H9 (cell line): Measurements from ENCODE around the gene SMARCC1. TPM values are rescaled to one million over a fixed set of nuclear protein-coding genes. Genes with fewer than 3 reads are reported as not detected.

Experiments
- DNase-seq: peaks from one replicate; pipeline ENCODE4 v3.0.0-alpha.2; 2017
- H2AFZ ChIP-seq: one replicate; pipeline ENCODE4 v1.6.1; 2013; ENCODE audit warnings: mild to moderate bottlenecking, low read length, control low read depth, moderate library complexity
- H2AK5ac ChIP-seq: 2 replicates; pipeline ENCODE4 v1.6.1; 2013; ENCODE audit warnings: low read length, control low read depth, mixed read lengths; ENCODE audit not compliant: insufficient read length
- H2BK120ac ChIP-seq: one replicate; pipeline ENCODE4 v1.6.1; 2013; ENCODE audit warnings: low read depth, mild to moderate bottlenecking, low read length, control low read depth, inconsistent platforms; ENCODE audit not compliant: poor library complexity, severe bottlenecking
- H2BK12ac ChIP-seq: 2 replicates; pipeline ENCODE4 v1.6.1; 2013; ENCODE audit warnings: low read length, control low read depth, mixed read lengths, low read depth; ENCODE audit not compliant: insufficient read length
- H2BK15ac ChIP-seq: 2 replicates; pipeline ENCODE4 v1.6.1; 2013; ENCODE audit warnings: low read depth, low read length, control low read depth
- H2BK20ac ChIP-seq: one replicate; pipeline ENCODE4 v1.6.1; 2013; ENCODE audit warnings: low read depth, mild to moderate bottlenecking, low read length, control low read depth, inconsistent platforms; ENCODE audit not compliant: poor library complexity, severe bottlenecking
- H2BK5ac ChIP-seq: 2 replicates; pipeline ENCODE4 v1.6.1; 2013; ENCODE audit warnings: low read length, control low read depth, mixed read lengths; ENCODE audit not compliant: insufficient read length
- H3K14ac ChIP-seq: 2 replicates; pipeline ENCODE4 v1.6.1; 2013; ENCODE audit warnings: low read length, control low read depth; ENCODE audit not compliant: insufficient read depth
- H3K18ac ChIP-seq: 2 replicates; pipeline ENCODE4 v1.6.1; 2013; ENCODE audit warnings: low read depth, mild to moderate bottlenecking, mixed read lengths, low read length, control low read depth; ENCODE audit not compliant: insufficient read length
- H3K23ac ChIP-seq: 2 replicates; pipeline ENCODE4 v1.6.1; 2013; ENCODE audit warnings: low read length, control low read depth, mixed read lengths, low read depth; ENCODE audit not compliant: insufficient read length
- H3K23me2 ChIP-seq: 2 replicates; pipeline ENCODE4 v1.6.1; 2013; ENCODE audit warnings: low read depth, mild to moderate bottlenecking, mixed read lengths, low read length, control low read depth; ENCODE audit not compliant: insufficient read length, poor library complexity, severe bottlenecking
- H3K27ac ChIP-seq: 2 replicates; pipeline ENCODE4 v1.5.1; 2013; ENCODE audit warnings: low read length, control low read depth, mixed read lengths, low read depth; ENCODE audit not compliant: insufficient read length
- H3K27me3 ChIP-seq: 2 replicates; pipeline ENCODE4 v1.6.1; 2013; ENCODE audit warnings: low read length, control low read depth, inconsistent platforms; ENCODE audit not compliant: insufficient read depth
- H3K4ac ChIP-seq: 2 replicates; pipeline ENCODE4 v1.6.1; 2013; ENCODE audit warnings: low read depth, mild to moderate bottlenecking, control low read depth, inconsistent platforms, low read length, moderate library complexity
- H3K4me1 ChIP-seq: 2 replicates; pipeline ENCODE4 v1.6.1; 2013; ENCODE audit warnings: low read length, control low read depth, inconsistent platforms; ENCODE audit not compliant: insufficient read depth
- H3K4me2 ChIP-seq: 2 replicates; pipeline ENCODE4 v1.6.1; 2013; ENCODE audit warnings: low read length, control low read depth, mixed read lengths; ENCODE audit not compliant: insufficient read length, insufficient read depth
- H3K56ac ChIP-seq: 2 replicates; pipeline ENCODE4 v1.6.1; 2013; ENCODE audit warnings: low read depth, mild to moderate bottlenecking, mixed read lengths, low read length, control low read depth; ENCODE audit not compliant: insufficient read length
- H3K79me1 ChIP-seq: 2 replicates; pipeline ENCODE4 v1.6.1; 2013; ENCODE audit warnings: low read depth, mild to moderate bottlenecking, moderate library complexity, low read length, control low read depth, inconsistent platforms; ENCODE audit not compliant: insufficient read depth, poor library complexity, severe bottlenecking
- H3K79me2 ChIP-seq: 2 replicates; pipeline ENCODE4 v1.6.1; 2013; ENCODE audit warnings: low read length, control low read depth, inconsistent platforms; ENCODE audit not compliant: insufficient read depth
- H3K9ac ChIP-seq: 2 replicates; pipeline ENCODE4 v1.6.1; 2013; ENCODE audit warnings: low read length, control low read depth, mixed read lengths; ENCODE audit not compliant: insufficient read length; ENCODE audit errors: extremely low read depth
- H3K9me3 ChIP-seq: one replicate; pipeline ENCODE4 v1.6.1; 2013; ENCODE audit warnings: low read depth, low read length, inconsistent platforms; ENCODE audit not compliant: control insufficient read depth
- H3T11ph ChIP-seq: one replicate; pipeline ENCODE4 v1.6.1; 2013; ENCODE audit warnings: mild to moderate bottlenecking, low read length, control low read depth, inconsistent platforms
- H4K20me1 ChIP-seq: one replicate; pipeline ENCODE4 v1.6.1; 2013; ENCODE audit not compliant: control insufficient read depth, insufficient read length, insufficient read depth
- H4K5ac ChIP-seq: 2 replicates; pipeline ENCODE4 v1.6.1; 2013; ENCODE audit warnings: low read depth, mild to moderate bottlenecking, mixed read lengths, low read length, control low read depth; ENCODE audit not compliant: insufficient read length
- H4K8ac ChIP-seq: replicated peaks from 2 replicates; pipeline ENCODE4 v1.6.1; 2013; ENCODE audit warnings: low read length, control low read depth, mixed read lengths, low read depth; ENCODE audit not compliant: insufficient read length
- H4K91ac ChIP-seq: 2 replicates; pipeline ENCODE4 v1.6.1; 2013; ENCODE audit warnings: low read depth, mild to moderate bottlenecking, moderate library complexity, mixed read lengths, low read length, control low read depth; ENCODE audit not compliant: insufficient read length
- H3K27ac Mint-ChIP-seq, 3 experiments: 2 replicates in 2 of 3; 3 replicates in 1 of 3; pipeline ENCODE4 v1.8.0; 2020 to 2021; ENCODE audit warnings: mixed read lengths in 3 of 3, mild to moderate bottlenecking in 1 of 3, moderate library complexity in 1 of 3
- H3K27me3 Mint-ChIP-seq: 2 replicates; pipeline ENCODE4 v1.8.0; 2021; ENCODE audit warnings: low read depth, mild to moderate bottlenecking, moderate library complexity, mixed read lengths
- H3K36me3 Mint-ChIP-seq, 3 experiments: 2 replicates in 2 of 3; 3 replicates in 1 of 3; pipeline ENCODE4 v1.8.0; 2020 to 2021; ENCODE audit warnings: low read depth in 3 of 3, mixed read lengths in 3 of 3; ENCODE audit not compliant: insufficient read depth in 1 of 3
- H3K4me1 Mint-ChIP-seq, 2 experiments: 2 replicates each; pipeline ENCODE4 v1.8.0; 2020; ENCODE audit warnings: mixed read lengths in 2 of 2
- H3K4me3 Mint-ChIP-seq, 2 experiments: 2 replicates in 1 of 2; 3 replicates in 1 of 2; pipeline ENCODE4 v1.8.0; 2020 to 2021; ENCODE audit warnings: mild to moderate bottlenecking in 2 of 2, mixed read lengths in 2 of 2, moderate library complexity in 1 of 2
- H3K9me3 Mint-ChIP-seq, 2 experiments: 2 replicates in 1 of 2; 3 replicates in 1 of 2; pipeline ENCODE4 v1.8.0; 2020; ENCODE audit warnings: mild to moderate bottlenecking in 2 of 2, mixed read lengths in 2 of 2, moderate library complexity in 1 of 2
- CTCF ChIP-seq: fragments of 200-600 bp; sonication (generic); conservative IDR thresholded peaks from 3 replicates; pipeline ENCODE4 v1.8.0; 2021; ENCODE audit warnings: antibody characterized with exemption, mild to moderate bottlenecking
- WGBS: extraction: QIAGEN DNeasy Blood & Tissue Kit; methylation state at CpG from one replicate; pipeline ENCODE4 v1.1.7; 2013; ENCODE audit warnings: missing lambda C conversion rate, low lambda C conversion rate, mixed read lengths; ENCODE audit not compliant: insufficient read length; ENCODE audit errors: extremely low coverage; 5-methylcytosine and 5-hydroxymethylcytosine counted together
- total RNA-seq: library from RNA; stranded (reverse); gene quantifications from 2 replicates; pipeline ENCODE4 v1.2.1, GENCODE V29; 2021

SMARCC1 gene
- total RNA-seq, 1 experiment from 2014 or later: 274 TPM

GRCh38 chr3:47630810-47631209 is 150.9 kb downstream of the SMARCC1 start:
- Histone ChIP-seq H2BK15ac (no peak overlapping the region), H3K27me3 (no peaks in the 10 kb centered on the region), H2BK20ac (no peak overlapping the region), H4K20me1 (no peaks in the 10 kb centered on the region), H3K9me3 (no peaks in the 10 kb centered on the region), H3K79me2 (no peaks in the 10 kb centered on the region), H3K27ac (no peak overlapping the region), H3K4me1 (no peaks in the 10 kb centered on the region), H3K4me2 (no peak overlapping the region), H4K8ac (no peak overlapping the region), H4K91ac (no peak overlapping the region), H3K18ac (no peak overlapping the region), H3K23ac (no peak overlapping the region), H2BK5ac (no peak overlapping the region), H4K5ac (no peak overlapping the region), H3K79me1 (no peaks in the 10 kb centered on the region), H3K23me2 (no peaks in the 10 kb centered on the region), H2BK12ac (no peak overlapping the region), H3T11ph (no peak overlapping the region), H2AFZ (no peak overlapping the region), H2AK5ac (no peak overlapping the region), H2BK120ac (no peak overlapping the region), H3K56ac (no peak overlapping the region), H3K9ac (no peak overlapping the region), H3K14ac (no peak overlapping the region), H3K4ac (no peak overlapping the region)
- DNase-seq: no peak
- no CpG with 5 or more reads among the region's 1 CpG for WGBS
- Mint-ChIP-seq H3K4me1 (no peaks in the 10 kb centered on the region), H3K27me3 (no peaks in the 10 kb centered on the region), H3K27ac (peak overlapping the region in 1 of 3 experiments; percentile 78; a peak in 3 of 7 replicates), H3K36me3 (peaks cover 44 to 93% (median 88%) of the 10 kb centered on the region in 3 experiments; a peak in 6 of 7 replicates), H3K9me3 (no peaks in the 10 kb centered on the region), H3K4me3 (no peak overlapping the region)
- TF ChIP-seq CTCF: no peak
